GM19324 (cell line): ENCODE data around the gene CALCR.
"Not testable (repeated sequence)": the region's sequence is repeated elsewhere in the genome, so short reads cannot be mapped to it uniquely, and the experiment has no call there.

ENCODE experiments used
- ATAC-seq: cut with Tn5 transposase; IDR thresholded peaks from one replicate; pipeline ENCODE4 v1.9.1; 2021; ENCODE audit warnings: mild to moderate bottlenecking, moderate library complexity; ENCODE audit not compliant: unreplicated experiment, low FRiP score

The CALCR gene

GRCh38 chr7:93574646-93575554 is at the start of gene CALCR:
Gene CALCR, minus strand, starts transcription at chr7:93574724. Its CDS starts 87,743 bp downstream, at chr7:93486981.
- ATAC-seq, result no peak

GRCh38 chr7:93623816-93624215 is 49.3 kb upstream of the CALCR start:
- no peak for ATAC-seq

GRCh38 chr7:93622036-93623033 is 47.8 kb upstream of the CALCR start:
- ATAC-seq, result no peak

- ATAC-seq, result no peak
Measured at GRCh38 chr7:93620864-93621263, 46.3 kb upstream of the CALCR start.

- no peak for ATAC-seq
Measured at GRCh38 chr7:93620057-93620456, 45.5 kb upstream of the CALCR start.

- no peak for ATAC-seq
Measured at GRCh38 chr7:93601363-93601762, 26.8 kb upstream of the CALCR start.

- ATAC-seq, result no peak
Measured at GRCh38 chr7:93594250-93594649, 19.7 kb upstream of the CALCR start.

GRCh38 chr7:93592588-93593266 is 18.2 kb upstream of the CALCR start:
- ATAC-seq, result no peak

GRCh38 chr7:93591224-93592050 is 16.9 kb upstream of the CALCR start:
- ATAC-seq, result not testable (repeated sequence)

- ATAC-seq, result not testable (repeated sequence)
Measured at GRCh38 chr7:93586479-93586865, 11.9 kb upstream of the CALCR start.

- not testable (repeated sequence) for ATAC-seq
Measured at GRCh38 chr7:93585694-93586478, 11.4 kb upstream of the CALCR start.

GRCh38 chr7:93579431-93579830 is 4.9 kb upstream of the CALCR start:
- no peak for ATAC-seq

GRCh38 chr7:93578762-93579161 is 4.2 kb upstream of the CALCR start:
- no peak for ATAC-seq

- ATAC-seq, result no peak
Measured at GRCh38 chr7:93575555-93576399, 1.3 kb upstream of the CALCR start.

GRCh38 chr7:93574269-93574645 is 267 bp downstream of the CALCR start:
- no peak for ATAC-seq

GRCh38 chr7:93569189-93569588 is 5.3 kb downstream of the CALCR start:
- ATAC-seq, result no peak

GRCh38 chr7:93566876-93567275 is 7.6 kb downstream of the CALCR start:
- ATAC-seq, result no peak

- ATAC-seq, result no peak
Measured at GRCh38 chr7:93563584-93563983, 10.9 kb downstream of the CALCR start.
